Ectodermal cell (in vitro differentiated cells): ENCODE measurements around the gene DGKZ.

ENCODE experiments used
- H3K27ac ChIP-seq: 2 replicates; pipeline ENCODE4 v1.7.0; 2013; ENCODE audit warnings: mild to moderate bottlenecking, low read depth, low read length; ENCODE audit not compliant: insufficient read depth, poor library complexity, severe bottlenecking
- H3K27me3 ChIP-seq: 2 replicates; pipeline ENCODE4 v1.7.0; 2013; ENCODE audit warnings: mild to moderate bottlenecking, low read length; ENCODE audit not compliant: insufficient read depth, control insufficient read depth, poor library complexity, severe bottlenecking
- H3K36me3 ChIP-seq: one replicate; pipeline ENCODE4 v1.7.0; 2013; ENCODE audit warnings: low read length; ENCODE audit not compliant: control insufficient read depth, insufficient read depth
- H3K4me1 ChIP-seq: one replicate; pipeline ENCODE4 v1.7.0; 2013; ENCODE audit warnings: low read length; ENCODE audit not compliant: control insufficient read depth, insufficient read depth
- H3K4me3 ChIP-seq: 2 replicates; pipeline ENCODE4 v1.7.0; 2013; ENCODE audit warnings: low read depth, low read length, control low read depth; ENCODE audit not compliant: insufficient read depth
- H3K9me3 ChIP-seq: 2 replicates; pipeline ENCODE4 v1.7.0; 2013; ENCODE audit warnings: mild to moderate bottlenecking, low read length, moderate library complexity; ENCODE audit not compliant: control insufficient read depth
- WGBS, 2 experiments: methylation state at CpG; one replicate each; pipeline ENCODE4 v1.1.7; 2013; ENCODE audit warnings: missing lambda C conversion rate in 2 of 2; 5-methylcytosine and 5-hydroxymethylcytosine counted together

Gene DGKZ

GRCh38 chr11:46392421-46393230 lies 45.4 kb downstream of the DGKZ start:
- Histone ChIP-seq H3K4me1 (peaks cover 34% of the 10 kb centered on the region), H3K9me3 (no peaks in the 10 kb centered on the region), H3K36me3 (peaks cover 11% of the 10 kb centered on the region), H3K4me3 (peak overlapping the region; percentile 54), H3K27ac (no peak overlapping the region), H3K27me3 (peaks cover 60% of the 10 kb centered on the region)
- 2% methylated on average over 71 of the region's 71 CpGs for WGBS, 2 experiments

- Histone ChIP-seq H3K4me1 (peaks cover 28% of the 10 kb centered on the region), H3K27ac (no peak overlapping the region), H3K9me3 (no peaks in the 10 kb centered on the region), H3K36me3 (peaks cover 11% of the 10 kb centered on the region), H3K27me3 (peaks cover 54% of the 10 kb centered on the region), H3K4me3 (peak overlapping the region; percentile 54)
- 65 to 69% methylated on average over 4 of the region's 4 CpGs for WGBS, 2 experiments
These were observed 46.0 kb downstream of the DGKZ start for GRCh38 chr11:46393231-46393616.

- H3K4me1 ChIP-seq, result peaks cover 22% of the 10 kb centered on the region
- WGBS, 2 experiments, result 90 to 94% methylated on average over 4 of the region's 4 CpGs
- no peaks in the 10 kb centered on the region for H3K9me3 ChIP-seq
- peaks cover 11% of the 10 kb centered on the region for H3K36me3 ChIP-seq
- no peak overlapping the region for H3K27ac ChIP-seq
- H3K27me3 ChIP-seq, result peaks cover 49% of the 10 kb centered on the region
- H3K4me3 ChIP-seq, result no peak overlapping the region
These were observed 46.5 kb downstream of the DGKZ start for GRCh38 chr11:46393759-46394158.

- WGBS, 2 experiments, result 96% methylated on average over 19 of the region's 19 CpGs
- no peak overlapping the region for H3K27ac ChIP-seq
These were observed 50.3 kb downstream of the DGKZ start for GRCh38 chr11:46397526-46397925.

GRCh38 chr11:46402957-46403902 lies 56.0 kb downstream of the DGKZ start:
- Histone ChIP-seq H3K27ac (no peak overlapping the region), H3K27me3 (no peaks in the 10 kb centered on the region), H3K9me3 (no peaks in the 10 kb centered on the region), H3K4me1 (no peaks in the 10 kb centered on the region), H3K36me3 (no peaks in the 10 kb centered on the region), H3K4me3 (no peak overlapping the region)
- 92 to 96% methylated on average over 6 of the region's 6 CpGs for WGBS, 2 experiments

More at GRCh38 chr11:46397526-46397925, 50.3 kb downstream of the DGKZ start:
- Histone ChIP-seq H3K9me3 (no peaks in the 10 kb centered on the region), H3K4me3 (no peak overlapping the region), H3K27me3 (peaks cover 12% of the 10 kb centered on the region), H3K4me1 (no peaks in the 10 kb centered on the region), H3K36me3 (peaks cover 11% of the 10 kb centered on the region)

- Histone ChIP-seq H3K9me3 (no peaks in the 10 kb centered on the region), H3K27ac (no peak overlapping the region), H3K4me3 (no peak overlapping the region), H3K4me1 (no peaks in the 10 kb centered on the region), H3K36me3 (peaks cover 4% of the 10 kb centered on the region), H3K27me3 (no peaks in the 10 kb centered on the region)
- WGBS, 2 experiments, result 90 to 91% methylated on average over 5 of the region's 5 CpGs
These were observed 57.3 kb downstream of the DGKZ start for GRCh38 chr11:46404476-46405017.

GRCh38 chr11:46407635-46408034 lies 60.4 kb downstream of the DGKZ start:
- no peak overlapping the region for H3K4me3 ChIP-seq
- peak overlapping the region; percentile 48 for H3K27ac ChIP-seq
- 88 to 89% methylated on average over 10 of the region's 10 CpGs for WGBS, 2 experiments
- H3K9me3 ChIP-seq, result no peaks in the 10 kb centered on the region
- peaks cover 4% of the 10 kb centered on the region for H3K4me1 ChIP-seq
- H3K27me3 ChIP-seq, result no peaks in the 10 kb centered on the region
- peaks cover 4% of the 10 kb centered on the region for H3K36me3 ChIP-seq

- no peak overlapping the region for H3K27ac ChIP-seq
- 94 to 96% methylated on average over 6 of the region's 6 CpGs for WGBS, 2 experiments
- no peaks in the 10 kb centered on the region for H3K9me3 ChIP-seq
These were observed 61.2 kb downstream of the DGKZ start for GRCh38 chr11:46408407-46408986.

GRCh38 chr11:46410021-46410420 lies 62.8 kb downstream of the DGKZ start:
- no peaks in the 10 kb centered on the region for H3K27me3 ChIP-seq
- H3K36me3 ChIP-seq, result peaks cover 4% of the 10 kb centered on the region
- H3K9me3 ChIP-seq, result no peaks in the 10 kb centered on the region
- 52 to 53% methylated on average over 5 of the region's 5 CpGs for WGBS, 2 experiments
- H3K4me3 ChIP-seq, result no peak overlapping the region
- peaks cover 9% of the 10 kb centered on the region for H3K4me1 ChIP-seq
- peak overlapping the region; percentile 17 for H3K27ac ChIP-seq

More at GRCh38 chr11:46408407-46408986, 61.2 kb downstream of the DGKZ start:
- peaks cover 4% of the 10 kb centered on the region for H3K36me3 ChIP-seq
- H3K27me3 ChIP-seq, result no peaks in the 10 kb centered on the region
- H3K4me3 ChIP-seq, result no peak overlapping the region
- H3K4me1 ChIP-seq, result peaks cover 4% of the 10 kb centered on the region
